Mesothelial cell of epicardium (in vitro differentiated cells): ENCODE measurements around the gene TPSG1. TPM values are rescaled to one million over a fixed set of nuclear protein-coding genes. Genes with fewer than 3 reads are reported as not detected.

Experiments used
- DNase-seq, 2 experiments: peaks; one replicate each; pipeline ENCODE4 v3.0.0; 2021; ENCODE audit warnings: low spot score in 2 of 2; ENCODE audit not compliant: unreplicated experiment in 2 of 2
- H3K27ac Mint-ChIP-seq: 2 replicates; pipeline ENCODE4 v1.8.0; 2021; ENCODE audit warnings: mixed read lengths
- H3K27me3 Mint-ChIP-seq: 2 replicates; pipeline ENCODE4 v1.8.0; 2021; ENCODE audit warnings: low read depth, mixed read lengths
- H3K36me3 Mint-ChIP-seq: 2 replicates; pipeline ENCODE4 v1.8.0; 2021; ENCODE audit warnings: mixed read lengths
- H3K4me1 Mint-ChIP-seq: 2 replicates; pipeline ENCODE4 v1.8.0; 2021; ENCODE audit warnings: mixed read lengths
- H3K4me3 Mint-ChIP-seq: 2 replicates; pipeline ENCODE4 v1.8.0; 2021; ENCODE audit warnings: mild to moderate bottlenecking, moderate library complexity, mixed read lengths
- H3K9me3 Mint-ChIP-seq: 2 replicates; pipeline ENCODE4 v1.8.0; 2021; ENCODE audit warnings: mixed read lengths
- CTCF ChIP-seq: fragments of 200-600 bp; sonication (generic); IDR thresholded peaks from one replicate; pipeline ENCODE4 v1.5.0; 2021; ENCODE audit warnings: antibody characterized with exemption; ENCODE audit not compliant: unreplicated experiment
- total RNA-seq: library from RNA; stranded (reverse); gene quantifications from 3 replicates; pipeline ENCODE4 v1.2.1, GENCODE V29; 2021

The TPSG1 gene
- total RNA-seq, 1 donor from 2014 or later: not detected

GRCh38 chr16:1173788-1174451 lies 51.1 kb downstream of the TPSG1 start:
- TF ChIP-seq CTCF: no peak
- Mint-ChIP-seq H3K4me1 (no peaks in the 10 kb centered on the region), H3K4me3 (no peak overlapping the region), H3K27ac (no peak overlapping the region), H3K9me3 (no peaks in the 10 kb centered on the region), H3K36me3 (no peaks in the 10 kb centered on the region), H3K27me3 (no peaks in the 10 kb centered on the region)
- DNase-seq: no peak

GRCh38 chr16:1172651-1173050 lies 52.4 kb downstream of the TPSG1 start:
- no peak overlapping the region for H3K4me3 Mint-ChIP-seq

GRCh38 chr16:1171854-1172428 lies 53.1 kb downstream of the TPSG1 start:
- Mint-ChIP-seq H3K27me3 (no peaks in the 10 kb centered on the region), H3K4me3 (no peak overlapping the region), H3K9me3 (no peaks in the 10 kb centered on the region), H3K4me1 (no peaks in the 10 kb centered on the region), H3K27ac (no peak overlapping the region), H3K36me3 (no peaks in the 10 kb centered on the region)
- no peak for DNase-seq
- no peak for TF ChIP-seq CTCF

More at GRCh38 chr16:1172651-1173050, 52.4 kb downstream of the TPSG1 start:
- no peaks in the 10 kb centered on the region for H3K4me1 Mint-ChIP-seq
- no peak for DNase-seq
- no peaks in the 10 kb centered on the region for H3K36me3 Mint-ChIP-seq
- H3K27me3 Mint-ChIP-seq: no peaks in the 10 kb centered on the region
- H3K27ac Mint-ChIP-seq: no peak overlapping the region
- TF ChIP-seq CTCF: no peak
- H3K9me3 Mint-ChIP-seq: no peaks in the 10 kb centered on the region

Other genes with a start within 250 kb of the TPSG1 start
- 4.7 to 6.0 TPM (median 5.1 TPM) in 3 replicates for gene SOX8, start 243.5 kb downstream of the TPSG1 start, total RNA-seq
- gene SSTR5, start 152.5 kb downstream of the TPSG1 start, total RNA-seq: not detected in 3 replicates
- gene C1QTNF8, start 129.0 kb downstream of the TPSG1 start, total RNA-seq: 0.20 TPM in 1 of 3 replicates, not detected in the others
- 40.8 to 49.1 TPM (median 41.8 TPM) in 3 replicates for gene CACNA1H, start 72.2 kb downstream of the TPSG1 start, total RNA-seq
- gene TPSB2, start 4.9 kb upstream of the TPSG1 start, total RNA-seq: not detected in 3 replicates
- gene TPSAB1, start 15.4 kb upstream of the TPSG1 start, total RNA-seq: not detected in 3 replicates
- gene TPSD1, start 30.8 kb upstream of the TPSG1 start, total RNA-seq: not detected in 3 replicates
- 205 to 214 TPM (median 208 TPM) in 3 replicates for gene UBE2I, start 84.4 kb upstream of the TPSG1 start, total RNA-seq
- 1.3 to 2.4 TPM (median 2.3 TPM) in 3 replicates for gene BAIAP3, start 108.4 kb upstream of the TPSG1 start, total RNA-seq
- 42.1 to 43.7 TPM (median 42.7 TPM) in 3 replicates for gene TSR3, start 126.6 kb upstream of the TPSG1 start, total RNA-seq
- gene GNPTG, start 126.7 kb upstream of the TPSG1 start, total RNA-seq: 47.8 to 52.9 TPM (median 48.4 TPM) in 3 replicates
- 38.3 to 43.6 TPM (median 40.2 TPM) in 3 replicates for gene UNKL, start 189.4 kb upstream of the TPSG1 start, total RNA-seq
- 12.9 to 14.6 TPM (median 14.2 TPM) in 3 replicates for gene UQCC4, start 195.5 kb upstream of the TPSG1 start, total RNA-seq
- not detected in 3 replicates for gene PERCC1, start 205.8 kb upstream of the TPSG1 start, total RNA-seq
- 3.9 to 5.6 TPM (median 4.2 TPM) in 3 replicates for gene CCDC154, start 219.3 kb upstream of the TPSG1 start, total RNA-seq
- gene CLCN7, start 249.8 kb upstream of the TPSG1 start, total RNA-seq: 94.5 to 96.1 TPM (median 94.6 TPM) in 3 replicates